EL (cell line): Measurements from ENCODE around the gene R3HDM2.
"Not testable (repeated sequence)": the region's sequence is repeated elsewhere in the genome, so short reads cannot be mapped to it uniquely, and the experiment has no call there.

ENCODE experiments used
- DNase-seq: peaks from one replicate; pipeline ENCODE4 v3.0.0-alpha.2; 2016

The R3HDM2 gene

GRCh38 chr12:57370696-57371095, 60.1 kb downstream of the R3HDM2 start:
- DNase-seq: peak; percentile 37

- no peak for DNase-seq
Measured at GRCh38 chr12:57370072-57370471, 60.8 kb downstream of the R3HDM2 start.

- no peak for DNase-seq
Measured at GRCh38 chr12:57369202-57369601, 61.6 kb downstream of the R3HDM2 start.

- DNase-seq: peak; percentile 8
Measured at GRCh38 chr12:57368349-57369095, 62.3 kb downstream of the R3HDM2 start.

GRCh38 chr12:57367121-57367520, 63.7 kb downstream of the R3HDM2 start:
- DNase-seq: no peak

GRCh38 chr12:57366315-57366714, 64.5 kb downstream of the R3HDM2 start:
- no peak for DNase-seq

GRCh38 chr12:57364156-57364555, 66.7 kb downstream of the R3HDM2 start:
- DNase-seq: not testable (repeated sequence)

- no peak for DNase-seq
Measured at GRCh38 chr12:57360468-57360867, 70.4 kb downstream of the R3HDM2 start.

- no peak for DNase-seq
Measured at GRCh38 chr12:57358646-57359045, 72.2 kb downstream of the R3HDM2 start.

- no peak for DNase-seq
Measured at GRCh38 chr12:57355734-57356133, 75.1 kb downstream of the R3HDM2 start.

- no peak for DNase-seq
Measured at GRCh38 chr12:57352166-57352565, 78.7 kb downstream of the R3HDM2 start.

GRCh38 chr12:57347284-57347683, 83.6 kb downstream of the R3HDM2 start:
- DNase-seq: no peak

- DNase-seq: no peak
Measured at GRCh38 chr12:57343703-57344378, 87.0 kb downstream of the R3HDM2 start.

- no peak for DNase-seq
Measured at GRCh38 chr12:57342207-57342691, 88.6 kb downstream of the R3HDM2 start.

- no peak for DNase-seq
Measured at GRCh38 chr12:57341275-57341990, 89.4 kb downstream of the R3HDM2 start.

GRCh38 chr12:57340104-57340503, 90.7 kb downstream of the R3HDM2 start:
- DNase-seq: peak; percentile 14

- DNase-seq: not testable (repeated sequence)
Measured at GRCh38 chr12:57336299-57336698, 94.5 kb downstream of the R3HDM2 start.

- DNase-seq: no peak
Measured at GRCh38 chr12:57334219-57334618, 96.6 kb downstream of the R3HDM2 start.

GRCh38 chr12:57332646-57333312, 98.1 kb downstream of the R3HDM2 start:
- DNase-seq: no peak

GRCh38 chr12:57330992-57331391, 99.9 kb downstream of the R3HDM2 start:
- no peak for DNase-seq

- DNase-seq: no peak
Measured at GRCh38 chr12:57329219-57329618, 101.6 kb downstream of the R3HDM2 start.

- DNase-seq: no peak
Measured at GRCh38 chr12:57325395-57325794, 105.4 kb downstream of the R3HDM2 start.

- DNase-seq: no peak
Measured at GRCh38 chr12:57323416-57323815, 107.4 kb downstream of the R3HDM2 start.
